Activated CD4-positive, alpha-beta T cell treated with anti-CD3 and anti-CD28 coated beads, Interleukin-2, amount 50 U/mL, for 16 hours (primary cell): ENCODE measurements around the gene CHAT.

Source experiments
- DNase-seq: peaks from one replicate; pipeline ENCODE4 v3.0.0-alpha.2; 2020

The CHAT gene

GRCh38 chr10:49613882-49614241 is at the start of gene CHAT:
CHAT (plus strand) TSS chr10:49614037; CDS start chr10:49614190, 153 bp downstream.
- no peak for DNase-seq

DNA sequence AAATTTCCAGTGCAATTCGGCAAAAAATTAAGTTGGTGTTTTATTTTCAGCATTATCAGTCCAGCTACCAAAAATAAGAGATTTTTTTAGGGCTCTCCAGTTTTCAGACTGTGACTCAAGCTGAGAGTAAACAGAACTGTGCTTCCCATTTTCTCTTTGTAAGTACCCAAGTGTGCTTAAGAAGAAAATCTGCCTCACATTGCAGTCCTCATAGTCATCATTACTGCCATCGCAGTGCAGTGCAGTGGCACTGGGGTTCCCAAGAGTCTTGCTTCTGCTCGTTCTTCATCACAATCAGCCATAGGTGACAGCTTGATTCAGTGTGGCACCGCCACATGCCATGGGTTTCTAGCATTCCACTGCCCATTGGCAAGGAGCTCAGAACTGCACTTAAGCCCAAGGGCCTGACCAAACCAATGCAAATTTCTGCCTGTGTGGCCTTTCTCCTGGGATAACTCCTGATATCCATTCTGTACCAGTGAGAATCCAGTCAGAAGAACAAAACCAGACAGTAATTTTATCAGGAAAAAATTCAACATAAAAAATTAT is 49.3 kb upstream of the CHAT start:
- no peak for DNase-seq

DNA sequence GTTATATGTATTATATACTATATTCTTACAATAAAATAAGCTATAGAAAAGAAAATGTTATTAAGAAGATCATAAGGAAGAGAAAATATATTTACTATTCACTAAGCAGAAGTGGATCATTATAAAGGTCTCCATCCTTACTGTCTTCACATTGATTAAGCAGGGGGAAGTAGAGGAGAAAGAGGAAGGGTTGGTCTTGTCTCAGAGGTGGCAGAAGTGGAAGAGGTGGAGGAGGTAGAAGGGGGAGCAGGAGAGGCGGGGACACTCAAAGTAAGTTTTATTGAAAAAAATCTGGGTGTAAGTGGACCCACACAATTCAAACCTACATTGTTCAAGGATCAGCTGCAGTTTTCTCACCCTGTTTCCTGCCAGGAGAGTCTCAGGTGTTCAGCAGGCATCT is 46.0 kb upstream of the CHAT start:
- DNase-seq, result no peak

- no peak for DNase-seq
Measured at GRCh38 chr10:49568235-49568634, 45.6 kb upstream of the CHAT start.

GRCh38 chr10:49569031-49569631 is 44.7 kb upstream of the CHAT start:
- DNase-seq, result no peak

GRCh38 chr10:49571388-49571787 is 42.4 kb upstream of the CHAT start:
- DNase-seq, result no peak

GRCh38 chr10:49572594-49573114 is 41.2 kb upstream of the CHAT start:
- DNase-seq, result no peak

DNA sequence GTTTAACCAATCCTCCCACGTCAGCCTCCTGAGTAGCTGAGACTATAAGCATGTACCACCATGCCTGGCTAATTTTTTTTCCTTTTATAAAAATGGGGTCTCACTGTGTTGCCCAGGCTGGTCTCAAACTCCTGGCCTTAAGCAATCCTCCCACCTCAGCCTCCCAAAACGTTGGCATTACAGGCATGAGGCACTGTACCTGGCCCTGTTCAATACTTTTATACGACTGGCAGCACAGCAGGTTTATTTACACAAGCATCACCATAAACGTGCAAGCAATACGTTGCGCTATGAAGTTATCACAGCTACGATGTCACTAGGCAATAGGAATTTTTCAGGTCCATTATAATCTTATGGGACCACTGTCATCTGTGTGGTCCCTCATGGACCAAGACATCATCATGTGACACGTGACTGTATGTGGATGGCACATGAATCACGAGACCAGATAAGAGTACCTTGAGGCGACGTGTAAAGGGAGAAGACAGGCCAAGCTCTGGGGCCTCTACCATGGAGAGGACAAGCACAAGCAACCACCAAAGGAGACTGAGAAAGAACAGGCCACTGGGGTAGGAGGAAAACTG is 38.3 kb upstream of the CHAT start:
- DNase-seq, result no peak

- peak; percentile 23 for DNase-seq
Measured at GRCh38 chr10:49577182-49577925, 36.5 kb upstream of the CHAT start.

- no peak for DNase-seq
Measured at GRCh38 chr10:49578392-49578791, 35.4 kb upstream of the CHAT start.

DNA sequence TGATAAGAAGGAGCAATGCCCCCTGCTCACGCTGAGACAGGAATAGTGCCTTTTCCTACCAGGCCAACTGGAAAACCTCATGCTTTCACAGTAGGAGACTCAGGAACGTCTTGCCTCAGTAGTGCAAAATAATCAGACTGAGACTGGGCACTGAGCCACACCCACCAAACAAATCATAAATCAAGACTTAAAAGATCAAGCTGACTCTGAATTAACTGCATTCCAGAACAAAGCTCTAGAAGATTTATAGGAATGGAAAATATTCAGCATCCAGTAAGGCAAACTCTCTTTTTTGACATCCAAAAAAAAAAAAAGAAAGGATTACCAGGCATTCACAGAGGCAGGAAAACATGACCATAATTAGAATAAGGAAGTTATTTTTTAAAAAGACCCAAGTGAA is 34.2 kb upstream of the CHAT start:
- no peak for DNase-seq

DNA sequence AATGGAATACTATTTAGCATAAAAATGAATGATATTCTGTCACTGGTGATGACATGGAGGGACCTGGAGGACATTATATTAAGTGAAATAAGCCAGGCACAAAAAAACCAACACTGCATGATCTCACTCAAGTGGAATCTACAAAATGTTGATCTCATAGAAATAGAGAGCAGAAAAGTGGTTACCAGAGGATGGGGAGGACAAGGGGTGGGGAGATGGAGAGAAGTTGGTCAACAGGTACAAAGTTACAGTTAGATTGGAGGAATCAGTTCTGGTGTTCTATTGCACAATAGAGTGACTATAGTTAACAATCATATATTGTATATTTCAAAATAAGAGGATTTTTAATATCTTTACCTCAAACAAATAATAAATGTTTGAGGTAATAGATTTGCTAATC is 28.4 kb upstream of the CHAT start:
- DNase-seq, result no peak

DNA sequence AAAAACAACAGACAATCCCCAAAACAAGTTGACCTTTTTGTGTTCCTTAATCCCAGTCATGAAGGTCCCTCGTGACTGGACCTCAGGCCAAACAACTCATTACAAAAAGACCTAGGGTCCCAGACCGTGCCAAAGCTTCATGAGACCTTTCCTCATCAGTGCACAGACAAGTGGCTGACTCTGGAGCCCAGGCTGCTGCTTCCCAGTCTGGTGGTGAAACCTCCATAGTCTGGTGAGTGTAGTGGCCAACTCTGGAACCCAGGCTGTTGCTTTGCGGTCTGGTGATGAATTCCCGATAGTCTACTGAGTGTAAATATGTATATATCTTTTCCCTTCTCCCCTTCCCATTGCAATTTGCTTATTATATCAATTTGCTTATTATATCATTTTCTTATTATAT is 25.9 kb upstream of the CHAT start:
- DNase-seq, result no peak

DNA sequence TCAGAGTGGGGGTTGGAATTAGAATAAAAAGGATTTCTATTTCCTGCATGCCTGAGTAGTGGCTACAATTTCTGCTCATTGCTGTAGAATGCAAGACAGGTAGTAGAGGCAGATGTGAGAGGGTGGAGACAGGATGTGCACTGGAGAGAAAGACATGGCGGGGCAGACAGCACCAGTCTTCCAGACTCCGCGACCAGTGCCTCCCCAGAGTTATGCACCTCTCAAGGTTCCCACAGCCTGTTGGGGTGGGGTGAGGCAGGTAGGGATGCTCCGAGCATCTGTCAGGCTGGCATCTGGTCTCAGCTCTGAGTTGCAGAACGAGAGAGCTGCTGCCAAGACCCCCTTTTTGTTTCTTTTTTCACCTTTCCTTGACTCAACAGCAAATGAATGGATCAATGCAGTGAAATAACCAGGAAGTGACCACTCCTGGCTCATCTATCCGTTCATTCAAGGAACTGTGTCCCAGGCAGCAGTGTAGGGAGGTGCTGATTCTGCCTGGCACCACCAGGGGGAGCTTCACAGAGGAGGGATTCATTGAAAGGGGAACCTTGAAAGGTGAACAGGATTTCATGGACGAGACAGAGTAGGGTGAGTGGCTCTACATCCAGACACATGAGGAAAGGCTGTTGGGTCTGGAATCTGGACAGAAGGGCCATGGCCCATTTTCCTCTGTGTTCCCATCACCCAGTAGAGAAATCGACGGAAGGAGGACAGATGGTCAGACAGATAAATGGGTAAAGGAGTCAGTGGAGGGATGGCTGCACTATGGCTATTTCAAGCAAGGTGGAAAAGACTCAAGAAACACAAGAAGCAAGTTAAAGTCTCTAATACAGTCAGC is 20.9 kb upstream of the CHAT start:
- DNase-seq, result peak; percentile 64

GRCh38 chr10:49593564-49593875 is 20.3 kb upstream of the CHAT start:
- no peak for DNase-seq

DNA sequence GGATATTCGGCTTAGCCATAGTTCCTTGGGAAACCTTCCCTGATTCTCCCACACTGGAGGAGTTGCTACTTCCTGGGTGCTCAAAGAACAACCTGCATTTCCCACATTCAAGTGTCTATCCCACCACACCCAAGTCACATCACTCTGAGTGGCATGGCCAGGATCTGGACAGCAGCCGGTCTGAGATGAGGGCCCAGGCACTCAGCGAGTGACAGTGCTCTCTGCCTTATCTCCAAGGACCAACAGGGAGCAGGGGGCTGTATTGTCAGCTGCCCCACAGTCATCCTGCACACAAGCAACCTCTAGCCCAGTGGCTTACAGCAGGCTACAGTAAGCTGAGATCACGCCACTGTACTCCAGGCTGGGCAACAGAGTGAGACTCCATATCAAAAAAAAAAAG is 19.8 kb upstream of the CHAT start:
- DNase-seq, result no peak

GRCh38 chr10:49594594-49594993 is 19.2 kb upstream of the CHAT start:
- peak; percentile 21 for DNase-seq

DNA sequence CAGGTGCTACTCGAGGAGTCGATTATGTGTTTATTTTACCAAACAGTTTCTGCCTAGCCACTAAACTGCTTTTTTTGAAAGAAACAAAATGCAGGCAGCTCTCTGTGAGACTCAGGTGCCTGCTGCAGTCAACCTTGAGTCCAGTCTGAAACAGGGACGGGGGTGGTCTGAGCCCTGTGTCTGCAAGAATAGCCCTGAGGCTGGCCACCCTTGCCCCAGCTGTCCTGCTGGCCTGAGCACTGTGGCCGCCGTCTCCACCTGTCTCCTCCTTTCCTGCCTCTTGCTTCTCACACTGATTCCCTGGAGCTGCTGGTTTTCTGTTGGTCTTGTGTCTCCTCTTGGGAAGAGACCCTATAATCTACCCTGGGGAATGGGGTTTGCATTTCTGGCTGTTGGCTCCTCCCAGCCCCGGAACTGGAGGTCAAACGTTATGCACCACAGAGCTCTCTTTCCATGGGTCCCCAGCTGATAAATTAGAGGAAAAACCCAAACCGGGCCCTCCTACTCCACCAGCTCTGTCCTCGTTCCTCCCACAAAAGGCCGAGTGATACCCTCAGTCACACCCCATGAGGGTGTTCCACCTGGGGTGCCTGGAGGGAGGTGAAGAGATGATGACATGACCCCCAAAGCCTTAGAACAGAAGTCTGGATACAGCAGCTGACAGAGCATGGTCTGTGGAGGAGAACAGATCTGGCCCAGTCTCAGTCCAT is 18.7 kb upstream of the CHAT start:
- no peak for DNase-seq

- no peak for DNase-seq
Measured at GRCh38 chr10:49595713-49596492, 17.9 kb upstream of the CHAT start.

DNA sequence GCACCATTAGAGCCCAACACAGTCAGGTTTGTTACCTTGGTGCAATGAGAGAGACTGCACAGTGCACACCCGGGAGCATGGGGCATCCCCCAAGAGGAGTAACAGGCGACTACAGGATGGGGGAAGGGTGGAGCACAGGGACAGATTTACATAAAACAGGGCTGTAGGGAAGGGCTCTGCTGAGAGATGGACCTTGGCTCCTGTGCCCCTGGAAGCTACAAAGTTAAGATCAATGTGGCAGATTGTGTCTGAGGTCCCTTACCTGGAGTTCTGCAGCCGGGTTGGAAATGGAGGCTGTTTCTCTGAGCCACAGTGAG is 17.4 kb upstream of the CHAT start:
- DNase-seq, result no peak

GRCh38 chr10:49596836-49597235 is 17.0 kb upstream of the CHAT start:
- no peak for DNase-seq
